A549 (cell line): ENCODE data around the gene ST6GALNAC2. TPM values are rescaled to one million over a fixed set of nuclear protein-coding genes. Genes with fewer than 3 reads are reported as not detected.
A peak's percentile ranks its signal among the peaks of the same experiment; 100 is the strongest.
"Not testable (repeated sequence)": the region's sequence is repeated elsewhere in the genome, so short reads cannot be mapped to it uniquely, and the experiment has no call there.

Experiments used
- ATAC-seq, 2 experiments: fragments of 200-7000 bp in 1 of 2; fragments of >200 bp in 1 of 2; cut with Nextera tagmentation in 1 of 2; cut with Tn5 transposase in 1 of 2; 3 replicates each; pipeline versions ENCODE4 v1.8.0 to v1.9.1; 2018 to 2020; ENCODE audit warnings: mild to moderate bottlenecking in 1 of 2, moderate library complexity in 1 of 2
- CTCF ChIA-PET: fragments of 300-600 bp; sonication (Branson Sonifier 250); formaldehyde crosslinking; extraction: SDS; loops from one replicate; lab custom pipeline; 2021; ENCODE audit warnings: antibody characterized with exemption, inconsistent platforms; lab: Yijun Ruan, JAX
- POLR2A ChIA-PET: fragments of 350-600 bp; formaldehyde crosslinking; extraction: SDS; loops from one replicate; lab custom pipeline; 2021; ENCODE audit warnings: antibody characterized with exemption, inconsistent platforms; lab: Yijun Ruan, JAX
- DNase-seq, 2 experiments: peaks; one replicate each; pipeline versions ENCODE4 v3.0.0 to v3.0.0-alpha.2; 2011 to 2016; ENCODE audit warnings: low read depth in 1 of 2, low spot score in 1 of 2
- FAIRE-seq: peaks from 2 replicates; lab custom pipeline; 2011; peaks lifted over from hg19 to GRCh38; lab: Jason Lieb, UNC
- H3K27ac ChIP-seq, 2 experiments: fragments of >200 bp; sonication (Bioruptor Twin); formaldehyde crosslinking; 3 replicates each; pipeline ENCODE4 v1.5.1; 2016 to 2017
- H3K4me1 ChIP-seq: fragments of >200 bp; sonication (Bioruptor Twin); formaldehyde crosslinking; 3 replicates; pipeline ENCODE4 v1.6.1; 2016
- H3K4me2 ChIP-seq: fragments of >200 bp; sonication (Bioruptor Twin); formaldehyde crosslinking; 3 replicates; pipeline ENCODE4 v1.6.1; 2016
- H3K4me3 ChIP-seq: fragments of >200 bp; sonication (Bioruptor Twin); formaldehyde crosslinking; 3 replicates; pipeline ENCODE4 v1.5.1; 2016
- H3K9me3 ChIP-seq: fragments of >200 bp; sonication (Bioruptor Twin); formaldehyde crosslinking; 3 replicates; pipeline ENCODE4 v1.6.1; 2016
- E2F6 ChIP-seq: IDR thresholded peaks from 2 replicates; pipeline ENCODE4 v1.6.1; 2012; ENCODE audit warnings: low read depth, borderline replicate concordance
- EHF ChIP-seq: fragments of 250-450 bp; sonication (Bioruptor Pico); IDR thresholded peaks from 2 replicates; pipeline ENCODE4 v1.5.0; 2020; ENCODE audit warnings: mild to moderate bottlenecking
- FOSL2 ChIP-seq, 2 experiments: fragments of 450-650 bp in 1 of 2; fragments of >200 bp in 1 of 2; sonication (Bioruptor Twin) in 1 of 2; formaldehyde crosslinking; IDR thresholded peaks; 2 replicates each; pipeline versions ENCODE4 v1.5.0 to v1.6.1; 2016 to 2020; ENCODE audit warnings: mild to moderate bottlenecking in 1 of 2, moderate library complexity in 1 of 2
- HEYL ChIP-seq: fragments of 250-450 bp; sonication (Bioruptor Pico); IDR thresholded peaks from 2 replicates; pipeline ENCODE4 v1.8.0; 2021; ENCODE audit warnings: mild to moderate bottlenecking, moderate library complexity
- HOXB13 ChIP-seq: fragments of 250-450 bp; sonication (Bioruptor Pico); IDR thresholded peaks from 2 replicates; pipeline ENCODE4 v1.5.0; 2020; ENCODE audit warnings: low read depth, mild to moderate bottlenecking, moderate library complexity
- KDM1A ChIP-seq: fragments of 200-600 bp; sonication (generic); IDR thresholded peaks from 2 replicates; pipeline ENCODE4 v1.6.1; 2016; ENCODE audit warnings: low read depth, mild to moderate bottlenecking
- KDM5A ChIP-seq: fragments of 200-600 bp; sonication (generic); IDR thresholded peaks from 2 replicates; pipeline ENCODE4 v1.6.1; 2016; ENCODE audit warnings: antibody characterized with exemption, mild to moderate bottlenecking
- MAZ ChIP-seq: fragments of 150-350 bp; IDR thresholded peaks from 2 replicates; pipeline ENCODE4 v1.6.1; 2014; ENCODE audit warnings: antibody characterized with exemption, low read depth, low read length, borderline replicate concordance
- PHF8 ChIP-seq: fragments of 200-600 bp; sonication (generic); IDR thresholded peaks from 2 replicates; pipeline ENCODE4 v1.6.1; 2016; ENCODE audit warnings: low read depth, mild to moderate bottlenecking, antibody characterized with exemption, moderate library complexity, borderline replicate concordance
- POLR2A ChIP-seq: IDR thresholded peaks from 2 replicates; pipeline ENCODE4 v1.6.1; 2012; ENCODE audit warnings: mild to moderate bottlenecking, low read length
- RAD21 ChIP-seq, 2 experiments: fragments of >200 bp in 1 of 2; sonication (Bioruptor Twin) in 1 of 2; formaldehyde crosslinking in 1 of 2; IDR thresholded peaks in 1 of 2; conservative IDR thresholded peaks in 1 of 2; 2 replicates in 1 of 2; 3 replicates in 1 of 2; pipeline ENCODE4 v1.6.1; 2012 to 2018; ENCODE audit warnings: inconsistent platforms in 1 of 2
- ZC3H11A ChIP-seq: fragments of 450-650 bp; IDR thresholded peaks from 2 replicates; pipeline ENCODE4 v1.6.1; 2014; ENCODE audit warnings: antibody characterized with exemption, mild to moderate bottlenecking
- ZFP36 ChIP-seq: fragments of 450-650 bp; IDR thresholded peaks from 2 replicates; pipeline ENCODE4 v1.6.1; 2014; ENCODE audit warnings: borderline replicate concordance; ENCODE audit not compliant: partially characterized antibody
- WGBS: methylation state at CpG from one replicate; pipeline ENCODE4 v1.1.6; 2017; ENCODE audit errors: missing lambda C conversion rate; 5-methylcytosine and 5-hydroxymethylcytosine counted together
- polyA plus RNA-seq, 4 experiments: library from polyadenylated mRNA; depleted of rRNA in 3 of 4; stranded (reverse); fragments of >200 nt; fragmentation: RNase III in 1 of 4; extraction: RNeasy Plus Mini Kit Qiagen cat#74134 plus additional on column Dnase treatment in 1 of 4; gene quantifications; 2 replicates in 3 of 4; 3 replicates in 1 of 4; pipeline ENCODE4 v1.2.3, GENCODE V29; 2011 to 2017
- TF ChIP-seq, protein P1 (sequence below): fragments of >200 bp; sonication (Bioruptor Twin); formaldehyde crosslinking; IDR thresholded peaks from 3 replicates; pipeline ENCODE4 v1.6.1; 2016

ST6GALNAC2 gene
- polyA plus RNA-seq, 2 of the 4 experiments (the other 2 are of a cell fraction): 0.41 to 0.74 TPM

DNA sequence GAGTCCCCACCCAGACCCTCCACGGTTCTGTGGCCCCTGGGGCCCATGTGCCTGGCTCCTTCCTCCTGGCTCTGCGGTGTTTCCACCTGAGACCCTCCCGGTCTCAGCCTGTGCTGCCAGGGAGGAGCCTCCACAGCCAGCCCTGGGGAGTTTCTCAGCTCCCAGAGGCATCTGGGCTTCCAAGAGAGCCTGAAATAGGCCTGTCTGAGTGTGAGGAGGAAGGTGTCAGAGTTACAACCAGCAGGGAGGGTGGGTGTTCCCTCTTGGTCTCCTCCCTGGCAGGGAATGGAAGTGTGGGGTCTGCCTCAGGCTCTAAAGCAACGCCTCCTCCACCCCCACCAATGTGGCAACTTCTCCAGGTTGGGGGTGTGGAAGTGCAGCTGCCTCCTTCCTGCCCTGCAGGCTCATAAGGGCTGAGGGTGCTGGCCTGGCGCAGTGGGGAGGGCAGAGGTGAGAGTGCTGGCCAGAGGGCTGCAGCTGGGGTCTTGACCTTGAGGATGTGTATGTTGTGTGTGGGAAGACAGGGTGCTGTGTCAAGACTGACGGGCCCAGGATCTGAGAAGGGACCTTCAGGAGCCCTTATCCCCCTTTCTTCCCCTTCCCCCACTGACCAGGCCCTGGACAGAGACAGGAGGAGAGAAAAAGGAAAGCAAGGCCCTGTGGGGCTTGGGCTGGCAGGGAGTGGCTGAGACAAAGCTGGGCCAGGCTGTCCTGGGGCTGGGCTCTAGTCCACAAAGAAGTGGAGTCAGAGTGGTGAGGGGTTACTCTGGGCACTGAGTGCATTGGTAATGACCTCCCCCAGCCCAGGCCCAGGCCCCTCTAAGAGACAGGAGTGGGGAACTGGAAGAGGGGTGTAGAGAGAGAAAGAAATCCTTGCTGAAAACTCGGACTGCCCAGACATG is 50.6 kb downstream of the ST6GALNAC2 start:
- H3K27ac ChIP-seq: peak overlapping the region in 1 of 2 experiments; percentile 12; a peak in 1 of 6 replicates
- POLR2A ChIA-PET: no interaction called here
- 75% methylated on average over 7 of the region's 7 CpGs for WGBS

DNA sequence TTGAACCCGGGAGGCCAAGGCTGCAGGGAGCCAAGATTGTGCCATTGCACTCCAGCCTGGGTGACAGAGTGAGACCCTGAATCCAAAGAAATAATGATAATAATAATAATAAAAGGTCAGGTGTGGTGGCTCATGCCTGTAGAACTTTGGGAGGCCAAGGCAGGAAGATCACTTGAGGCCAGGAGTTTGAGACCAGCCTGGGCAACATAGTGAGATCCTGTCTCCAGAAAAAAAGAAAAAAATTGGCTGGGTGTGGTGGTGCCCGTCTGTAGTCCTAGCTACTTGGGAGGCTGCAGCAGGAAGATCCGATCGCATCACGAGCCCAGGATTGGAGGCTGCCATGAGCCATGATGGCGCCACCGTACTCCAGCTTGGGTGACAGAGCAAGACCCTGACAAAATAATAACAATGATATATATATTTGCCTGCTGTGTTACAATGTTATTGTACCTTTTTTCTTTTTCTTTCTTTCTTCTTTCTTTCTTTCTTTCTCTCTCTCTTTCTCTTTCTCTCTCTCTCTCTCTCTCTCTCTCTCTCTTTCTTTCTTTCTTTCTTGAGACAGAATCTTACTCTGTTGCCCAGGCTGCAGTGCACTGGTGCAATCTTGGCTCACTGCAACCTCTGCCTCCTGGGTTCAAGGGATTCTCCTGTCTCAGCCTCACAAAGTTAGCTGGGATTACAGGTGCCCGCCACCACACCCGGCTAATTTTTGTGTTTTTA is 51.9 kb downstream of the ST6GALNAC2 start:
- H3K9me3 ChIP-seq, POLR2A ChIA-PET, FAIRE-seq, ATAC-seq, H3K4me3 ChIP-seq, H3K27ac ChIP-seq, DNase-seq, H3K4me2 ChIP-seq: not testable (repeated sequence)
- peaks cover 13% of the 10 kb centered on the region for H3K4me1 ChIP-seq
- WGBS: 90% methylated on average over 9 of the region's 9 CpGs
- CTCF ChIA-PET: interaction anchor here (0.6 to 17.7 kb wide), 8 partner anchors 11 to 535 kb away, joined by 3 to 362 read pairs (median 7); no protein-coding TSS in a partner anchor

More for the DNA sequence above, 50.6 kb downstream of the ST6GALNAC2 start:
- Histone ChIP-seq H3K4me1 (peaks cover 3% of the 10 kb centered on the region; the same call in 2 of the 3 replicates), H3K9me3 (no peaks in the 10 kb centered on the region), H3K4me2 (no peak overlapping the region)
- DNase-seq: no peak
- FAIRE-seq: no peak
- no peak for TF ChIP-seq EHF (CRISPR knock-in tag)
- TF ChIP-seq, protein P1, sequence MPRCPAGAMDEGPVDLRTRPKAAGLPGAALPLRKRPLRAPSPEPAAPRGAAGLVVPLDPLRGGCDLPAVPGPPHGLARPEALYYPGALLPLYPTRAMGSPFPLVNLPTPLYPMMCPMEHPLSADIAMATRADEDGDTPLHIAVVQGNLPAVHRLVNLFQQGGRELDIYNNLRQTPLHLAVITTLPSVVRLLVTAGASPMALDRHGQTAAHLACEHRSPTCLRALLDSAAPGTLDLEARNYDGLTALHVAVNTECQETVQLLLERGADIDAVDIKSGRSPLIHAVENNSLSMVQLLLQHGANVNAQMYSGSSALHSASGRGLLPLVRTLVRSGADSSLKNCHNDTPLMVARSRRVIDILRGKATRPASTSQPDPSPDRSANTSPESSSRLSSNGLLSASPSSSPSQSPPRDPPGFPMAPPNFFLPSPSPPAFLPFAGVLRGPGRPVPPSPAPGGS: no peak
- TF ChIP-seq, all 56 proteins: peak for 0
- CTCF ChIA-PET: interaction anchor here (1.1 to 17.7 kb wide), 6 partner anchors 10 to 180 kb away, joined by 3 to 362 read pairs (median 6); no protein-coding TSS in a partner anchor
- H3K4me3 ChIP-seq: no peak overlapping the region
- peak in 1 of 2 experiments; percentile 7; a peak in 1 of 6 replicates for ATAC-seq

DNA sequence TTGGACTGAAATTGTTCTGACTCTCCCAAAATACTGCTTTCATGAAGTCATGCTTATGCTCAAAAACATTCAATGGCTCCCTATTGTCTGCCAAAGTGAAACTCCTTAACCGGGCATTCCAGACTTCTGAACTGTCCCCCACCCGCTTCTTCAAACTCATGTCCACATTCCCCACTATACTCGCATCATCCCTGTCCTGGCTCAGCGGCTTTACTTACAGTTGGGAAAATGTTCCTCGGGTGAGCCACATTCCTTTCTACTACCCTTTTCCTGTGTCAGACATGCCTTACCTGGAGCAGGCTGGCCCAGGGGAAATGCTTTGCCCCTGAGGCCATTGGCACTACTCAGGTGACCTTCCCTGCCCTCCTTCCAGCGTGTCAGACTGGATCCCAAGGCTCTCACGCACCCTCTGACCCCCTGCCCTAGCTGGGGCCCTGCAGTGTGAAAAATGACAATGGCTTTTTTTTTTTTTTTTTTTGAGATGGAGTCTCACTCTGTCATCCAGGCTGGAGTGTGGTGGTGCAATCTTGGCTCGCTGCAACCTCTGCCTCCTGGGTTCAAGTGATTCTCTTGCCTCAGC is 53.5 kb downstream of the ST6GALNAC2 start:
- FAIRE-seq (no peak), ATAC-seq (no peak), DNase-seq (no peak)
- Histone ChIP-seq H3K4me2 (no peak overlapping the region), H3K4me3 (no peak overlapping the region), H3K27ac (peak overlapping the region in 1 of 2 experiments; percentile 8; a peak in 1 of 6 replicates), H3K9me3 (no peaks in the 10 kb centered on the region), H3K4me1 (peaks cover 13% of the 10 kb centered on the region)
- TF ChIP-seq MAZ (no peak), HOXB13 (CRISPR knock-in tag) (no peak), FOSL2 (IDR thresholded peaks at IDR 0.05) (no peak), FOSL2 (CRISPR knock-in tag; IDR thresholded peaks at IDR 0.05) (no peak), POLR2A (no peak), KDM1A (peak; percentile 79; the same call in 1 of the 2 replicates), RAD21 (conservative IDR thresholded peaks at IDR 0.05 in 1 of 2, IDR thresholded peaks at IDR 0.05 in 1 of 2) (no peak), EHF (CRISPR knock-in tag) (no peak), HEYL (CRISPR knock-in tag) (no peak), KDM5A (no peak), ZFP36 (peak; percentile 86), ZC3H11A (no peak), E2F6 (no peak), PHF8 (no peak)
- whole genome bisulfite sequencing: 78% methylated on average over 8 of the region's 8 CpGs
- POLR2A ChIA-PET: no interaction called here
- CTCF ChIA-PET: interaction anchor here (1.3 to 17.7 kb wide), 5 partner anchors 12 to 149 kb away, joined by 6 to 362 read pairs (median 10); no protein-coding TSS in a partner anchor
